Parathyroid adenoma (tissue), 2 donors: Measurements from ENCODE around the gene TKFC.

ENCODE experiments used
- H2AFZ ChIP-seq: fragments of 300-600 bp; sonication (generic); one replicate; pipeline ENCODE4 v1.7.0; 2017; ENCODE audit warnings: antibody characterized with exemption, mild to moderate bottlenecking
- H3K27ac ChIP-seq: fragments of 300-600 bp; sonication (generic); one replicate; pipeline ENCODE4 v1.7.0; 2017
- H3K27me3 ChIP-seq: fragments of 300-600 bp; sonication (generic); one replicate; pipeline ENCODE4 v1.7.0; 2017; ENCODE audit warnings: low read length; ENCODE audit not compliant: control insufficient read depth, insufficient read depth
- H3K36me3 ChIP-seq: fragments of 300-600 bp; sonication (generic); one replicate; pipeline ENCODE4 v1.7.0; 2017; ENCODE audit warnings: low read length; ENCODE audit not compliant: control insufficient read depth, insufficient read depth
- H3K4me1 ChIP-seq: fragments of 300-600 bp; sonication (generic); one replicate; pipeline ENCODE4 v1.7.0; 2017; ENCODE audit warnings: control low read depth
- H3K4me2 ChIP-seq: fragments of 300-600 bp; sonication (generic); one replicate; pipeline ENCODE4 v1.7.0; 2017; ENCODE audit warnings: low read length
- H3K4me3 ChIP-seq: fragments of 300-600 bp; sonication (generic); one replicate; pipeline ENCODE4 v1.7.0; 2017; ENCODE audit warnings: low read depth, low read length
- H3K79me2 ChIP-seq: fragments of 300-600 bp; sonication (generic); one replicate; pipeline ENCODE4 v1.7.0; 2017; ENCODE audit warnings: control low read depth
- H3K9ac ChIP-seq: fragments of 300-600 bp; sonication (generic); one replicate; pipeline ENCODE4 v1.7.0; 2017; ENCODE audit warnings: mild to moderate bottlenecking
- H3K9me3 ChIP-seq: fragments of 300-600 bp; sonication (generic); one replicate; pipeline ENCODE4 v1.7.0; 2017; ENCODE audit warnings: low read length; ENCODE audit not compliant: control insufficient read depth
- TF ChIP-seq, protein P1 (sequence below): fragments of 300-600 bp; sonication (generic); IDR thresholded peaks from one replicate; pipeline ENCODE4 v1.7.0; 2017; ENCODE audit warnings: antibody characterized with exemption, mild to moderate bottlenecking
- donor health status: primary hyperparathyroidism.

Gene TKFC

GRCh38 chr11:61338783-61339489, 5.9 kb downstream of the TKFC start:
- no peaks in the 10 kb centered on the region for H3K79me2 ChIP-seq
- no peak overlapping the region for H3K4me2 ChIP-seq
- H3K4me3 ChIP-seq, result no peak overlapping the region
- H3K9ac ChIP-seq, result no peak overlapping the region
- H3K27ac ChIP-seq, result no peak overlapping the region
- H3K9me3 ChIP-seq, result no peaks in the 10 kb centered on the region
- no peaks in the 10 kb centered on the region for H3K36me3 ChIP-seq
- no peaks in the 10 kb centered on the region for H3K27me3 ChIP-seq
- H2AFZ ChIP-seq, result no peak overlapping the region
- H3K4me1 ChIP-seq, result peaks cover 4% of the 10 kb centered on the region
- TF ChIP-seq, protein P1, sequence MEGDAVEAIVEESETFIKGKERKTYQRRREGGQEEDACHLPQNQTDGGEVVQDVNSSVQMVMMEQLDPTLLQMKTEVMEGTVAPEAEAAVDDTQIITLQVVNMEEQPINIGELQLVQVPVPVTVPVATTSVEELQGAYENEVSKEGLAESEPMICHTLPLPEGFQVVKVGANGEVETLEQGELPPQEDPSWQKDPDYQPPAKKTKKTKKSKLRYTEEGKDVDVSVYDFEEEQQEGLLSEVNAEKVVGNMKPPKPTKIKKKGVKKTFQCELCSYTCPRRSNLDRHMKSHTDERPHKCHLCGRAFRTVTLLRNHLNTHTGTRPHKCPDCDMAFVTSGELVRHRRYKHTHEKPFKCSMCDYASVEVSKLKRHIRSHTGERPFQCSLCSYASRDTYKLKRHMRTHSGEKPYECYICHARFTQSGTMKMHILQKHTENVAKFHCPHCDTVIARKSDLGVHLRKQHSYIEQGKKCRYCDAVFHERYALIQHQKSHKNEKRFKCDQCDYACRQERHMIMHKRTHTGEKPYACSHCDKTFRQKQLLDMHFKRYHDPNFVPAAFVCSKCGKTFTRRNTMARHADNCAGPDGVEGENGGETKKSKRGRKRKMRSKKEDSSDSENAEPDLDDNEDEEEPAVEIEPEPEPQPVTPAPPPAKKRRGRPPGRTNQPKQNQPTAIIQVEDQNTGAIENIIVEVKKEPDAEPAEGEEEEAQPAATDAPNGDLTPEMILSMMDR, result no peak

DNA sequence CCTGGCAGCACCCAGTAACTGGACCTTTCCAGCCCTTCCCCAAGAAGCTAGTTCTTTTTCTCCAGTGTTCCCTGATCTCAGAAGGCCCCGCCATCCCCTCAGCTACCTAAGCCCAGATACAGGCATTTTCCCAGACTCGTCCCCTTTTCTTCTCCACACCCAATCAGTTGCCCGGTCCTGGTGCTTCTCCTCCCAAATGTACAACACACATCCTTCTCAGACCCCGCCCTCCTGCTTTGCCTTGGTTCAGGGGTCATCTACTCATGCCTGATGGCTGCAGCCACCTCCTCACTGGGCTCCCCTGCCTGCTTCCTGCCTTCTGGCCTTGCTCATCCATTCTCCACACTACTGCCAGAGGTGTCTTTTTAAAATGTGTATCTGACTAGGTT, 6.5 kb downstream of the TKFC start:
- Histone ChIP-seq H3K4me1 (peaks cover 4% of the 10 kb centered on the region), H3K4me2 (no peak overlapping the region), H2AFZ (no peak overlapping the region), H3K27me3 (no peaks in the 10 kb centered on the region), H3K4me3 (no peak overlapping the region), H3K9ac (no peak overlapping the region), H3K27ac (no peak overlapping the region), H3K36me3 (no peaks in the 10 kb centered on the region), H3K79me2 (no peaks in the 10 kb centered on the region), H3K9me3 (no peaks in the 10 kb centered on the region)
- TF ChIP-seq, protein P1, result no peak

GRCh38 chr11:61340979-61341378, 8.0 kb downstream of the TKFC start:
- H3K9ac ChIP-seq, result no peak overlapping the region
- no peak overlapping the region for H2AFZ ChIP-seq
- H3K4me3 ChIP-seq, result no peak overlapping the region
- no peaks in the 10 kb centered on the region for H3K27me3 ChIP-seq
- H3K79me2 ChIP-seq, result no peaks in the 10 kb centered on the region
- no peak overlapping the region for H3K4me2 ChIP-seq
- TF ChIP-seq, protein P1, result no peak
- H3K4me1 ChIP-seq, result no peaks in the 10 kb centered on the region
- no peak overlapping the region for H3K27ac ChIP-seq
- H3K36me3 ChIP-seq, result no peaks in the 10 kb centered on the region
- H3K9me3 ChIP-seq, result no peaks in the 10 kb centered on the region

DNA sequence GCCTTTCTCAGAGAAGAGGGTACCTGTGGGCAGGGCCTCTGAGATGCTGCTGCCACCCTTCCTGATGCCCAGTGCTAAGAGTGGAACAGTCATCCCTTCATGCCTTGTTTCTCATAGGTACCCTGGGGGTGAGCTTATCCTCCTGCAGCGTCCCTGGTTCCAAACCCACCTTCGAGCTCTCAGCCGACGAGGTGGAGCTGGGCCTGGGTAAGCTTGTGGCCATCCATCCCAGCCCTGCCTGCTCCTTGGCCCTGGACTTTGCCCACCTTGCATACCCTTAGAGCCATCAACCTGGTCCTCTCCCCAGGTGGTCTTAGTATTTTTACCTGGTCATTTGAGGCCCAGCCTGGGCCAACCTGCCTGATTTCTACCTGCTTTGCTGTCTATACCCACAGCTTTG, 8.7 kb downstream of the TKFC start:
- no peak overlapping the region for H3K27ac ChIP-seq
- no peaks in the 10 kb centered on the region for H3K4me1 ChIP-seq
- H3K9ac ChIP-seq, result no peak overlapping the region
- H2AFZ ChIP-seq, result no peak overlapping the region
- H3K9me3 ChIP-seq, result no peaks in the 10 kb centered on the region
- TF ChIP-seq, protein P1, result no peak
- H3K4me2 ChIP-seq, result no peak overlapping the region
- H3K4me3 ChIP-seq, result no peak overlapping the region
- no peaks in the 10 kb centered on the region for H3K36me3 ChIP-seq
- H3K27me3 ChIP-seq, result no peaks in the 10 kb centered on the region
- H3K79me2 ChIP-seq, result no peaks in the 10 kb centered on the region

DNA sequence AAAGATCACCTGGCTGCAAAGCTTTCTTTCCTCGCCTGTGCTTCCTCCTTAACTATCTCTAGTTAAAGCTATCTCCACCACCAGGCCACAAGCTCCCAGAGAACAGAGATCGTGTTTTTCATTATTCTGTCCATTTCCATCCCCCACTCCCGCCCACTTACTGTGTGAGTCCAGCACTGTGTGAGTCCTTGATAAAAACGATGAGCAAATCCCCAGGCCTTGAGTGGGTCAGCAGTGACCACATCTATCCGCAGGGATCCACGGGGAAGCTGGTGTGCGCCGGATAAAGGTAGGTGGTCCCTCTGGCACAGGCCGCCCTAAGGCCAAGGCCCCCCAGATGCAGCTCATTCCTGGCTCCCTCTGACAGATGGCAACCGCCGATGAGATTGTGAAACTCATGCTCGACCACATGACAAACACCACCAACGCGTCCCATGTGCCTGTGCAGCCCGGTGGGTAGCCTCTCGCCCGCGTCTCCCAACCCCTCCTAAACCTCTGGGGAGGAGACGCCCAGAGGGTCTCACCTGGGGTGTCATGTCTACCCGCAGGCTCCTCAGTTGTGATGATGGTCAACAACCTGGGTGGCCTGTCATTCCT, 9.3 kb downstream of the TKFC start:
- Histone ChIP-seq H3K4me3 (no peak overlapping the region), H3K9ac (no peak overlapping the region), H3K27ac (no peak overlapping the region), H3K4me1 (no peaks in the 10 kb centered on the region), H2AFZ (no peak overlapping the region), H3K27me3 (no peaks in the 10 kb centered on the region), H3K36me3 (no peaks in the 10 kb centered on the region), H3K9me3 (no peaks in the 10 kb centered on the region), H3K4me2 (no peak overlapping the region), H3K79me2 (no peaks in the 10 kb centered on the region)
- TF ChIP-seq, protein P1, result no peak
